Endodermal cell (in vitro differentiated cells): ENCODE data around the gene PDF. TPM values are rescaled to one million over a fixed set of nuclear protein-coding genes. Genes with fewer than 3 reads are reported as not detected.

Experiments
- DNase-seq: peaks from one replicate; pipeline ENCODE4 v3.0.0-alpha.2; 2017
- H3K27ac ChIP-seq: 2 replicates; pipeline ENCODE4 v1.5.1; 2013; ENCODE audit warnings: mild to moderate bottlenecking, low read depth, low read length, moderate library complexity
- H3K27me3 ChIP-seq: 2 replicates; pipeline ENCODE4 v1.6.1; 2013; ENCODE audit warnings: mild to moderate bottlenecking, low read length, moderate library complexity; ENCODE audit not compliant: insufficient read depth, control insufficient read depth, poor library complexity, severe bottlenecking
- H3K36me3 ChIP-seq: 2 replicates; pipeline ENCODE4 v1.7.0; 2013; ENCODE audit warnings: mild to moderate bottlenecking, low read length, moderate library complexity; ENCODE audit not compliant: control insufficient read depth, insufficient read depth
- H3K4me1 ChIP-seq: one replicate; pipeline ENCODE4 v1.7.0; 2013; ENCODE audit warnings: low read length; ENCODE audit not compliant: control insufficient read depth, insufficient read depth
- H3K4me3 ChIP-seq: 2 replicates; pipeline ENCODE4 v1.5.1; 2013; ENCODE audit warnings: mild to moderate bottlenecking, low read length, moderate library complexity
- H3K9ac ChIP-seq: 2 replicates; pipeline ENCODE4 v1.6.1; 2013; ENCODE audit warnings: mild to moderate bottlenecking, low read length, moderate library complexity; ENCODE audit not compliant: poor library complexity, severe bottlenecking; ENCODE audit errors: extremely low read depth
- H3K9me3 ChIP-seq: 2 replicates; pipeline ENCODE4 v1.6.1; 2013; ENCODE audit warnings: mild to moderate bottlenecking, low read length, moderate library complexity; ENCODE audit not compliant: control insufficient read depth
- H3K27ac Mint-ChIP-seq: 2 replicates; pipeline ENCODE4 v1.8.0; 2020; ENCODE audit warnings: mixed read lengths
- H3K27me3 Mint-ChIP-seq: 2 replicates; pipeline ENCODE4 v1.8.0; 2021; ENCODE audit warnings: mild to moderate bottlenecking, mixed read lengths; ENCODE audit not compliant: insufficient read depth
- H3K36me3 Mint-ChIP-seq: 2 replicates; pipeline ENCODE4 v1.8.0; 2020; ENCODE audit warnings: low read depth, mixed read lengths
- H3K4me1 Mint-ChIP-seq: 2 replicates; pipeline ENCODE4 v1.8.0; 2020; ENCODE audit warnings: mixed read lengths
- H3K4me3 Mint-ChIP-seq: 2 replicates; pipeline ENCODE4 v1.8.0; 2020; ENCODE audit warnings: mild to moderate bottlenecking, moderate library complexity, mixed read lengths
- H3K9me3 Mint-ChIP-seq: 2 replicates; pipeline ENCODE4 v1.8.0; 2020; ENCODE audit warnings: mild to moderate bottlenecking, mixed read lengths
- CTCF ChIP-seq: fragments of 200-600 bp; sonication (generic); conservative IDR thresholded peaks from 2 replicates; pipeline ENCODE4 v1.5.0; 2021; ENCODE audit warnings: antibody characterized with exemption, mild to moderate bottlenecking
- WGBS, 2 experiments: methylation state at CpG; one replicate each; pipeline versions ENCODE4 v1.1.5 to v1.1.7; 2013; ENCODE audit warnings: missing lambda C conversion rate in 2 of 2, mixed read lengths in 1 of 2; ENCODE audit not compliant: insufficient coverage in 1 of 2, insufficient read length in 1 of 2; 5-methylcytosine and 5-hydroxymethylcytosine counted together
- total RNA-seq, 2 donors: library from RNA; stranded (reverse); fragmentation: NEBNext Ultra II Directional in 1 of 2; extraction: Animal tissue kit (Norgen Biotek cat#: 25700) in 1 of 2; gene quantifications; 2 replicates in 1 of 2; 3 replicates in 1 of 2; pipeline ENCODE4 v1.2.1, GENCODE V29; 2021

Gene PDF
- total RNA-seq, 2 donors from 2014 or later, result 12.2 to 19.8 TPM

DNA sequence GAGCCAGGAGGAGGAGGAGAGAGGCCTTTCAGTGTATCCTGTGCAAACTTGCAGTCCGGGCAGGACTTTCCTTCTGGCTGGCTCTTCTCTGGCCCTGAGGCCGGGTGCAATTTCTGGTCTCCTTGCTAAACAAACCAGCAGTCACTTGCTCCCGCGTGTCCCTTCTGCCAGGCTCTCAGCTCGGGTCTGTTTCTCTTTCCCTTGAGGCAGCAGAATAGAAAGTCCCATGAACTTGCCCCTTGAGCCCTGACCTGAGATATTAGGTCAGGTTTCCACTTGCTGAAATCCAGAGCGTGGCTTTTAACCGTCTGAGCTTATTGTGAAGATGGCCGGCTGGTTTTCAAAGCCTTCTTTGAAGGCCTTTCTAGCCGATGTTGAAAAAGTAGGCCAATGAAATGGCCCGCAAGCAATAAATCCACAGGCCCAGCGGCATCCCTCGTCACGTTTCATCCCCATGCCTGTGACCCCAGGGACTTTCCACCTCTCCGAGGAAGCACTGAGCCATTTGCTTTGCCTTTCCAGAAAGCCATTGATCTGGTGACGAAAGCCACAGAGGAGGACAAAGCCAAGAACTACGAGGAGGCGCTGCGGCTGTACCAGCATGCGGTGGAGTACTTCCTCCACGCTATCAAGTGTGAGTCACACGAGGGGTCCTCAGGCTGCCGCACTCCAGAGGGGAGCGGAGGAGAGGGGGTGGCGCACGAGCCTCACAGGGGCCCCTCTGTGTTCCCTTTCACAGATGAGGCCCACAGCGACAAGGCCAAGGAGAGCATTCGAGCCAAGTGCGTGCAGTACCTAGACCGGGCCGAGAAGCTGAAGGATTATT is 14.7 kb downstream of the PDF start:
- H3K36me3 ChIP-seq, result peaks cover 54% of the 10 kb centered on the region
- Mint-ChIP-seq H3K36me3 (peaks cover 43% of the 10 kb centered on the region), H3K9me3 (no peaks in the 10 kb centered on the region), H3K27ac (no peak overlapping the region), H3K4me1 (peaks cover 5% of the 10 kb centered on the region), H3K4me3 (no peak overlapping the region), H3K27me3 (no peaks in the 10 kb centered on the region)
- WGBS, 2 experiments, result 93 to 94% methylated on average over 28 to 30 of the region's 30 CpGs
- no peak for TF ChIP-seq CTCF
- no peaks in the 10 kb centered on the region for H3K9me3 ChIP-seq
- H3K9ac ChIP-seq, result no peak overlapping the region
- no peaks in the 10 kb centered on the region for H3K4me1 ChIP-seq
- no peak for DNase-seq
- no peaks in the 10 kb centered on the region for H3K27me3 ChIP-seq
- H3K4me3 ChIP-seq, result no peak overlapping the region
- H3K27ac ChIP-seq, result no peak overlapping the region

DNA sequence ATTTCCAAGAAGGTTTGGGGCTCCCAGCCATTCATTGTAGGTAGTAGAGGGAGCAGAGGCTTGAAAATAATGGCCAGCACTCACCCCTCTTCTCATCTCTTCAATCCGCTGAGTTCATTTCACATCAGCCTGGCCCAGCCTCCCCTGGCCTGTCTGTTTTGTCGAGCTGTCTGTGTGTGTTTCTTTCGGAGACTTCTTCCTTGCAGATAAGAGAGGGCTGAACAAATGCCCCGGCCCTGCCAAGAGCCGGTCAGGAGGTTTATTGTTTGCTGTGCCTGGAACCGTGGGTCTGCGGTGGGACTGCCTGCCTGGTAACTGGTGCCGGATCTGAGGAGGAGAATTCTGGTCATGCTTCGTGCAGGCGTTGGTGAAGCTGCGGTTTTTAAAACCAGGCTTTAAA is 15.9 kb downstream of the PDF start:
- H3K4me1 Mint-ChIP-seq, result peaks cover 5% of the 10 kb centered on the region

GRCh38 chr16:69313469-69313868 is 16.9 kb downstream of the PDF start:
- Mint-ChIP-seq H3K4me1 (peaks cover 5% of the 10 kb centered on the region), H3K27ac (no peak overlapping the region), H3K9me3 (no peaks in the 10 kb centered on the region), H3K4me3 (no peak overlapping the region), H3K36me3 (peaks cover 29% of the 10 kb centered on the region), H3K27me3 (no peaks in the 10 kb centered on the region)
- H3K9ac ChIP-seq, result no peak overlapping the region
- no peaks in the 10 kb centered on the region for H3K9me3 ChIP-seq
- H3K4me1 ChIP-seq, result no peaks in the 10 kb centered on the region
- H3K27ac ChIP-seq, result no peak overlapping the region
- 97 to 100% methylated on average over 5 of the region's 5 CpGs for WGBS, 2 experiments
- no peak for TF ChIP-seq CTCF
- H3K27me3 ChIP-seq, result no peaks in the 10 kb centered on the region
- no peak for DNase-seq
- no peak overlapping the region for H3K4me3 ChIP-seq
- H3K36me3 ChIP-seq, result peaks cover 35% of the 10 kb centered on the region

More for the DNA sequence above, 15.9 kb downstream of the PDF start:
- H3K4me1 ChIP-seq, result no peaks in the 10 kb centered on the region
- Mint-ChIP-seq H3K9me3 (no peaks in the 10 kb centered on the region), H3K27ac (peak overlapping the region; percentile 61), H3K4me3 (no peak overlapping the region), H3K36me3 (peaks cover 36% of the 10 kb centered on the region), H3K27me3 (no peaks in the 10 kb centered on the region)
- H3K4me3 ChIP-seq, result no peak overlapping the region
- no peak overlapping the region for H3K27ac ChIP-seq
- peaks cover 46% of the 10 kb centered on the region for H3K36me3 ChIP-seq
- TF ChIP-seq CTCF, result no peak
- DNase-seq, result no peak
- 92 to 96% methylated on average over 11 of the region's 11 CpGs for WGBS, 2 experiments
- H3K9ac ChIP-seq, result no peak overlapping the region
- no peaks in the 10 kb centered on the region for H3K9me3 ChIP-seq
- H3K27me3 ChIP-seq, result no peaks in the 10 kb centered on the region
